GM19455 (cell line): ENCODE data around the gene SIGLEC12.
"Not testable (repeated sequence)": the region's sequence is repeated elsewhere in the genome, so short reads cannot be mapped to it uniquely, and the experiment has no call there.

ENCODE experiments used
- ATAC-seq: cut with Tn5 transposase; IDR thresholded peaks from one replicate; pipeline ENCODE4 v1.9.1; 2021; ENCODE audit not compliant: unreplicated experiment

The SIGLEC12 gene

DNA sequence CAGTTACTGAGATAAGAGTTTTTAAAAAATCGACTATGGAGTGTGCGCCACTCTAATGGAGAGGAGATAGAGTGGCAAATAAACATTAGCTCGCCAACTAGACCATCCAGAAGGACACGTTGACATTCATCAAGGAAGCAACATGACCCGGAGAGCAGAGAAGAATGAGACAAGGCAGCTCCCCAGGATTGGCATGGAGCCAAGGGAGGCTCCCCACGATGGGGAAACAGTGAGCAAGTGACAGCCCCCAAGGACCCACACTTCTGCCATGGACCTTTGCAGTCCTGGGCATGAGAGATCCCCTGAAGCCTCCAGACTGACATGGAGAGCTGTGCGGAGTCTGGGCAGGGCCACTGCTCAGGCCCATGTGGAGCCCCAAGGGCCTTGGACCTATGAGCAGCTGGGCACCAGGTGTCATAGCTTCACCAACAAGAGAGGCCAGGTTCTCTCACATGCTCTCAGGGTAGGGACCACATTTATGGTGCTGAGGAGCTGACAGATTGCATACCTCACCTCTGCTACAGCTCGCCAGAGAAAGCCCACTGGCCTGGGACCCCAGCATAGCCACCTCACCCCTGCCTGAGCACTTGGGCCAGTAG is 23.2 kb upstream of the SIGLEC12 start:
- ATAC-seq = no peak

DNA sequence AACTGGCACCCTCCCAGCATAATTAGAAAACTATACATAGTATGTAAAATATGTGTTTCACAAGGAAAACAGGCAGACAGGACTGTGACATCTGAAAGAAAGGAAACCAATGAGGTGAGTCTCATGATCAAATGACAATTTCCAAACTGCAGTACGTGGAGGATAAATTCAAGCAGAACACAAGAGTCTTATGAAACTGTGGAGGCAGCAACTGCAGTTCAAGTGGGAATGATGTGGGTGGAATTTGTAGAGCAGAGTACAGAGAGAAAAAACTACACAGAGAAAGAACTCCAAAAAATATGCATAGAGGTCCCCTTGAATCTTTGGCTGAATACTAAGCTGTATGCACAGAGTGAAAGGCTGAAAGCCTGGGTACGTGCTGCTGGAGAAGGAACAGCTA is 20.2 kb upstream of the SIGLEC12 start:
- ATAC-seq = no peak

DNA sequence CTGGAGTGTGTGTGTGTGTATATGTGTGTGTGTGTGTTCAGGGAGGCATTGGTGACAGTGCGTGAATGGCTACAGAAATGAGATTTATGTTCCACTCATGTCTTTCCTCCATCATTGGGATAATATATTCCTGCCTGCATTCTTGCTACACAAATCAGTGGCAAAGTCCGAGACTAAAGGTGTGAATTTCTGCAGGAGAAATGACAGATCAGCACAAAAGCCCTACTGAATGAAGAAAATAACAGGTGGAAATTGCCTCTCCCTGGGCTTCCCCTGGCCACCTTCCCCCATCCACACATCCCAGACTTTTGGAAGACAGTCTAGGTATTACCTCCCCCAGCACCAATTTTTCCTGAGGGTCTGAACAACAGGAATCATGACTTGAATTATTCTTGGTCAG is 19.8 kb upstream of the SIGLEC12 start:
- no peak for ATAC-seq

DNA sequence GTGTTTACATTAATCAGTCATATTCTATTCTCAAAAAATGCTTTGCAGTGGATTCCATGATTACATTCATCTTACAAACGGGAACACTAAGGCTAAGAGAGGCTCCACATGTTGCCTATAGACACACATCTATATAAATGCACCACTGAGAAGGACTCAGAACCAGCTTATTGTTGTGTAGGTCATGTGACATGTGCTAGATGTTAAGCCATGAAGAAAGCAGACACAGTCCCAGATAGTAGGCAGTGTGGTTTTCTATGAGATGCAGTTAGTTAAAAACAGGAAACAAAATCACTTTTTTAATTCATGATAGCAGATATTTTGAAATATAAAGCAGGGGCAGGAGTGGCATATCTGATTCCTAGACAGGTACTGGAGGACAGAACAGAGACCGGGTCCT is 19.1 kb upstream of the SIGLEC12 start:
- no peak for ATAC-seq

DNA sequence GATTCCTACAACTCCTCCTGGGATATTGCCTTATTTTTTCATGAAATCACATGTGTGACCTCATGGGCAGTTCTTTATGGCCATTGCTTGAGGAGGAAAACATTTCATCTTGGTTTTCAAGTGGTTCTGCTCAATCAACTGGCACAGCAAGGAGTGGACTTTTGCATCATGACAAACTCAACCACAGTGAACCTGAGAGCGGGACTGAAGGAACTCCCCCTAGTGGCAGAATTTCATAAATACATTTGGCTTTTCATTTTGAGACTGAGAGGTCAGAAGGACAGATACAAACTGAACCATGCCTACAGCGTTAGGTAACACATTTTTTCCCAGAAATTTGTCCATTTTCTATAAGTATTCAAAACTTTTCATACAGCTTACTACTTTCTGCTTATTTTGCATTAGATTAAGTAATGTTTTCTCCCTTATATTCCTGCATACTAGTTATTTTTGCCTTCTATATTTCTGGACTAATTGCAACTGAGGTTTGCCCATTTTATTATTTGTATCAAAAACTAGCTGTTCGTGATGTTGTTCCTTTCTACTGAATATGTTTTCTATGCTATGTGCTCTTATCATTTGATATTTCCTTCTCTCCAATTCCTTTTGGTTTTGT is 13.4 kb upstream of the SIGLEC12 start:
- ATAC-seq = no peak

DNA sequence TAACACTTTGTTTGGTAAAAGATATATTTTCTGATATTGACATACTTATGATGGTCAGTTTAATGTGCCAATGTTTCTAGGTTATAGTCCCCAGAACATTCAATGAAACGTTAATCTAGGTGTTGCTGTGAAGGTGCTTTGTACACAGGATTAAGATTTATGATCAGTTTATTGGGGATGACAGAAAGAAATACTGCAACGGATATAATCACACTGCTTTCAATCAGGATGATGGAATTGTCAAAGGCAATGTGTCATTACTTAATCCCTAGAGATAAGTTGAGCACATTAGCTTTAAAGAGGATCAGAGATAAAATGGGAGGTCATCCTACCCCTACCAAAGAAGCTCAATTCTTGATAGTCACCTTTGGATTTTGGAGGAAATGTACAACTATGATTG is 12.4 kb upstream of the SIGLEC12 start:
- ATAC-seq = no peak

DNA sequence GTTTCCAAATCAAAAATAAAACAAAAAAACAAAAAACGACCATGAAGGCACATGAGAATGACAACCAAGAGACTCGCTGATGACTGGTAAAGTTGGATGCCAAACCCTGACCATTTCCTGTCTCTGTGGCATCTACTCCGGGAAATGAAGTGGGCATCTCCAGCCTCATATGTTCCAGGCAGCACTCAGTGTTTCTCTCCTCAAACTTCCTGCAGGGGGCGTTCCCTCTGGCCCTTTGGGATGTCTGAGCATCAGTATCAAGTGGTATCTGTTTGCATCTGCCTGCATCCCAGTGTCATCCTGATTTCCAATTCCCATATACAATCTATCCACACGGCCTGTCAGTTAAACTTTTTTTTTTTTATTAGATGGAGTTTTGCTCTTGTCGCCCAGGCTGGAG is 9.8 kb upstream of the SIGLEC12 start:
- no peak for ATAC-seq

DNA sequence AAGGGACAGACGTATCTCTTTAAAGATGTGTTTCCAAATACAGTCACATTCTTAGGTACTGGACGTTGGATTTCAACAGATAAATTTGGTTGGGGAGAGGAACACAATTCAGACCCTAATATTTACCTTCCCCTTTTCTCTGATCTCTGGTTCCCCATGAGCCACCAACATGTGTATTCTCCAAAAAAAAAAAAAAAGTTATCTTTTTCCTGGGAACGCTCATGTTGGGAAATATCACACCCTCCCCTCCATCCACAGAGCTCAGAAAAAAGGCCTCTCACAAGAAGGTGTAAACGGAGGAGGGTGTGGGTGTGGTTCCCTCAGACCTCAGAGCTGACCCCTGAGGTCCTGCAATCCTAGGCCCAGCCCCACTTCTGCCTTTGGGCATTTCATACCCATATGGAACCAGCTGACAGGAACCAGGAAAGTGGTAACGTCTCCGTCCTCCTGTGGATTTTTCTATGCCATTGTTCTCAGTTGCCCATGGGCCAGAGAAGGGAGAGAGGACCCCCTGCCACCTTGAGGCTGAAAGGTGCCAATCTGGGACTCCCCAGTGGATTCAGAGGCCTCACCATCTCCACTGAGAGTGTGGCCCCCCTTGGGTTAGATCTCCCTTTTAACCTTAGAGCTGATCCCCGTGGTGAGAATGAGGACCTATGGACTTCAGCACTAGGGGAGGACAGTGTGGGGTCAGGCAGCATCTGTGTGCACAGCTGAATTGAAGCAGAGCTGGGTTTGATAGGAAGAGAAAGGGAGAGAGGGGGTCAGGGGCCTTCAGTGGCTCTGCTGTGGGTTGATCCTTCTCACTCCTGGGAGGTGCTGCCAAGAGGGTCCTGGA is 8.4 kb upstream of the SIGLEC12 start:
- no peak for ATAC-seq

DNA sequence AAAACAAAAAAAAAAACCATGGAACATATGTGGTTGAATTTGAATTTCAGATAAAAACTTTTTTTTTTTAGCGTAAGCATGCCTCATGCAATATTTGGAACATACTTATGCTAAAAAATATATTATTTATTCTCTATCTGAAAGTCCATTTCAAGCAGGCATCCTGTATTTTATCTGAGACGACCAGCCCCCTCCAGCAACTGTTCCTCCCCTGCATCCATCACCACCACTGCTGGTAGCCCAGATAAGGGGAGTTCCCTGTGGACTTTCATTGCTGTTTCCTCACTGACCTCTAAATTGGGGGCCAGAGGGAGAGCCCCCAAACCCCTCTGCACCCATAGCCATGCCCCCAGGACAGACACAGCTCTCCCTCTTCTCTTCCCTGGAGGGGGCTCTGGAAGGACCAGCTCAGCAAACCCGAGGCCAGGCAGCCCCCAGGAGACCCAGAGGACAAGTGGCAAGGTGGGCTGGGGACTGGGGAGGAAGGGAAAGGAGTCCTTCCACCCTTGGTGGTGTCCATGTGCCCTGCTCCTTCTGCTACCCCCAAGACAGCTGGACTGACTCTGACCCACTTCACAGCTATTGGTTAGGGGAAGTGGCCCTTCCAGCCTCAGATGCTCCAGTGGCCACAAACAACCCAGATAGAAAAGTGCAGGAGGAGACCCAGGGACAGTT is 6.6 kb upstream of the SIGLEC12 start:
- no peak for ATAC-seq

DNA sequence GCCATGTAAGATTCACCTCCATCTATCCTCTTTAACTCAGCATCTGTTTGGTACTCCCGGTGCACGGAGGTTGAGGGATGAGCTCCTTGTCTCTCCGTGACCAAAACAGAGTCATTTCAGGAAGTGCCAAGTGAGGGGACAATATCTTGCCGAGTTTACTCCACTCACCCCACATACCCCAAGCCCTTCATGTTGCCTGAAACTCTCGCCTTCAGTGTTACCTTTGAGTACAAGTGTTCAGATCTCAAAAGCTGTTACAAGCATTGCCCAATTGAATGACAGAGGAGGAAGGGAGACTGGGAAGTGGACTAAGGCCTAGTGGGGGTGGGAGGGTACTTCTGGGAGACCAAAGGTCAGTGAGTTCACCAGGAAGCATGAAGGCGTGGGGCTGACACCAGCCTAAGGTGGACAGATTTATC is 6.0 kb upstream of the SIGLEC12 start:
- no peak for ATAC-seq

DNA sequence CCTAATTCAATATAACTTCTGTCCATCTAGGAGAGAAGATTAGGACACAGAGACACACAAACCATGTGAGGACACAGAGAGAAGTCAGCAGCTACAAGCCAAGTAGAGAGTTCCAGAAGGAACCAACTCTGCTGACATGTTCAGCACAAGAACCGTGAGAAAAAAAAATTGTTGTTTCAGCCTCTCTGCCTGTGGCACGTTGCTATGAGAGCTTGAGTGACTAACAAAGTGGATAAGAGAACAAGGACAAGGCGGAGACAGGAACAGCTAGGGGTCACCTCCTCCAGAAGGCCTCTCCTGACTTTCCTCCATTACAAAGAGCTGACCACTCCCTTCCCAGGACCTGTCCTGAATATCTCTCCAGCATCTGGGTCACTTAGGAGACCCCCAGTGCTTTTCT is 5.6 kb upstream of the SIGLEC12 start:
- no peak for ATAC-seq

DNA sequence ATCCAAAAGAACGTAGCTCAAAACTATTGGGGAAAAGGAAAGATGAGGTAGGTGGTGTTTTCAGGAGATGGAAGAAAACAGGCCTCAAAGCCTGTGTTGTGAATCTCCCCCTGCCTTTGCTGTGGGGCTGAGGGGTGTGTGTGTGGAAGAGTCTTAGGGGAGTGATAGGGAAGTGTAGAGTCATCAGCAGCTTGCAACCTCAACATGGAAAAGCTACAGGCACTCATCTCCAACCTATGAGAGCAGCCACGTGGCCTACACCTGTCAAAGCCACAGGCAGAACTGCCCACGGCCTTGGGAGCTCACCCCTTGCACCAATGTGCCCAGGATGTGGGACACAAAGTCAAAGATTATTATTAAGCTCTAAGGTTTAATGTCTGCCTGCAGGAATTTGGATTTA is 4.3 kb upstream of the SIGLEC12 start:
- no peak for ATAC-seq

DNA sequence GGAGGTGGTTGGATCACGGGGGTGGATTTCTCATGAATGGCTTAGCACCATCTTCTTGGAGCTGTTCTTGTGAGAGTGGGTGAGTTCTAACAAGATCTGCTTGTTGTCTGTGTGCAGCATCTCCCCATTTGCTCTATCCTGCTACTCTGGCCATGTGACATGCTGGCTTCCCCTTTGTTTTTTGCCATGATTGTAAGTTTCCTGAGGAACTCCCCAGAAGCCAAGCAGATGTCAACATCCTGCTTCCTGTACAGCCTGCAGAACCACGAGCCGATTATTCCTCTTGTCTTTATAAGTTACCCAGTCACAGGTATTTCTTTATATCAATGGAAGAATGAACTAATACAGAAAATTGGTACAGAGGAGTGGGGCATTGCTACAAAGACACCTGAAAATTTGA is 2.3 kb upstream of the SIGLEC12 start:
- ATAC-seq = no peak

DNA sequence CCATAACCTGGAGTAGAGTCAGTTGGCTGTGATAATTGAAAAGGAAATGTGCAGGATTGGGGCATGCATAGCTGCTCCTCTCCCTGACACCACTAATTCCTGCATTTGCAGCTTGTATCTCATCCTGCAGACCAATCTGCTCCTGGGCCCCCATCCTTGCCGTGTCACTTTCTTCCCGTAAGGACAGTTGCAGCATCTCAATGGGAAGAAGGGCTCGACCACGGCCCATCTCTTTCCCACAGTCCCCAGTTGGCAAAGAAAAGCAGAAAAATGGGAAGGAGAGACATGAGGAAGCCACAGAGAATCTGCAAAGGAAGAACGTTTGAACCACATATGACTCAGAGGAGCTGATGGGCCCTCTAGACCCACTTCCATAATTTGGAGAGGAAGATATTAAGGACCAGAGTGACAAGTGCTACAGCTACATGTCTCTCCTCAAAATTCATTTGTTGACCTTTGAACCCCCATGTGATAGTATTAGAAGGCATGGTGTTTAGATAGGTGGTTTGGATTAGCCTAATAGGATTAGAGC is 1.8 kb upstream of the SIGLEC12 start:
- ATAC-seq = no peak

DNA sequence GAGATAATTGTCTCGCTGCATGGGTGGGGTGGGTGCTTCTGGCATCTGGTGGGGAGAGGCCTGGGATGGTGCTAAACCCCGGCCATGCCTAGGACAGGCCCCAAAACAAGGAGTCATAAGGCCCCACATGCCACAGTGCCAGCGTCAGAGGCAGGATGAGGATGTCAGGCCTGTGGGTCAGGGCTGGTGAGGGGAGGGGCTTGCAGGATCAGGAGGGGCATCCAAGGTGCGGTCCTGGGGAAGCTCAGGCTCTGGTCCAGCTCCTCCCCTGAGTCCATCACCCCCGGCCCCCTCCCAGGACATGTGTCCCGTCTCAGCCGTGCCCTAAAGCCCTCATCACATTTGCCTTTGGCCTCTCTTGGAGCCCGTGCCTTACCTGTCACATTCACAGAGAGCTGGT is 669 bp downstream of the SIGLEC12 start:
- not testable (repeated sequence) for ATAC-seq

DNA sequence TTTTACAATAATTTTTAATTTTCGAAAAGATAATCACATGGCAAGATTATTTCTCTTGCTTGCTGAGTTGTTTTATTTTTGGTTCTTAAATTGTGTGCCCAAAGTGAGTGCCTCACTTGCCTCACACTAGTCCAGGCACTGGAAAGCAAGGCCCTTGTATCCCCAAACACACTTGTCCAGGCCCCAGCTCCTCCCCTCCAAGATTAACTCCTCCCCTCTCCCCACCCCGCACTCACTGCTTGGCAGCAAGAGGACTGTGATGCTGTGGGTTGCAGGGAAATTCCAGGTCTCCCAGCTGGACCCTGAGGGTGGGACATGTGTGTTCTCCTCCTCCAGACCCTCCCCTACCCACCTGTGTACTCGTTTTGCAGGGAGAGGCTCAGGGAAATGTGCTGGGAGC is 3.9 kb downstream of the SIGLEC12 start:
- ATAC-seq = no peak

DNA sequence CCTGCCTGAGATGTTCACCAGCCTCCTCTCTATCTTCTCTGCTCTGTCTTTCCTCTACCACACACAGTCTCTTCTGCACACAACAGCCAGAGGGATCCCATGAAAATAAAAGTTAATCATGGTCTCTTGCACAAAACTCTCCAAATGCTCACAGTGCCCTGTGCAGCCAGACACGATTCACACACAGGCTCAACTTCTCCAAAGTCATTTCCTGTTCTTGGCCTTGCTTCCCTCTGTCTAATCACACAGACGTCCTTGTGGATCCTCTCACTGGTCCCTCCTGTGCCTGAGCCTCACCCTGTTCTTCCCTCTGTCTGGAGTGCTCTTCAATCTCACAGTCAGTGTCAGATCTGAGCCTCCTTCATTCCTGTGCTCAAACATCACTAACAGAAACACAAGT is 7.8 kb downstream of the SIGLEC12 start:
- ATAC-seq = no peak

DNA sequence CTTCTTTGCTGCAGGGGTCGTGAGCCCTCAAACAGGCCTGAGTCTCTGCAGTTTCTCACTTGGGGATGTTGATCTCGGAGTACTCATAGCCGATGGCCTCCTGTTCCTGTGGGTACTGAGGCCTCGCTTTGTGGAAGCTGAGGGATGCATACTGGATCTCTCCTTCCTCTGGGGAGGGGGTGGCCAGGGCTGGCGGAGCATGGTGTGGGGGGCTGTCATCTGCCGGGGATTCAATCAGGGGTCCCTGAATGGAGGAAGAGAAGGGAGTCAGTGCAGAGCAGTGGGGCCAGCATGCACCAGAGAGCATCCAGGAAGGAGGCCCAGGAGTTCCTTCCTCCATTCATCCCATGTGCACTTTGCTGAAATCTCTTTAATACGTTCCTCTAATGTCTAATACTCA is 10.0 kb downstream of the SIGLEC12 start:
- ATAC-seq = no peak

DNA sequence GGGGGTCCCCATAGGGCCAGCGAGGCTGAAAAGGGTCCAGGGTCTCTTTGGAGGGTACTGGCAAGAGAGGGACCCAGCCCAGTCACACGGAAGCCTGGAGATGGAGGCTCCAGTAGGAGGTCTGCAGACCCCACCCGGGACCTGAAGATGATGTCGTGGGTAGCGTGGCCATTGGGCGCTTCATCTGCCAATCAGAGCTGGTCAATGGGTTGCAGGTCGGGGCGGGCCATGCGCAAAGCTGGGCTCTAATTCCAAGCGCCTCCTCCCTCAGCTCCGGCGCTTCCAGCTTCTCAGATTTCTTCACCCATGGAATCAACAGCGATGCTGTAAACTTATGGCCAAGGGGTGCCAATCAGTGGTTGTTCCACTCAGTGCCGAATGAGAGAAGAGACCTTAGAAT is 10.9 kb downstream of the SIGLEC12 start:
- no peak for ATAC-seq

DNA sequence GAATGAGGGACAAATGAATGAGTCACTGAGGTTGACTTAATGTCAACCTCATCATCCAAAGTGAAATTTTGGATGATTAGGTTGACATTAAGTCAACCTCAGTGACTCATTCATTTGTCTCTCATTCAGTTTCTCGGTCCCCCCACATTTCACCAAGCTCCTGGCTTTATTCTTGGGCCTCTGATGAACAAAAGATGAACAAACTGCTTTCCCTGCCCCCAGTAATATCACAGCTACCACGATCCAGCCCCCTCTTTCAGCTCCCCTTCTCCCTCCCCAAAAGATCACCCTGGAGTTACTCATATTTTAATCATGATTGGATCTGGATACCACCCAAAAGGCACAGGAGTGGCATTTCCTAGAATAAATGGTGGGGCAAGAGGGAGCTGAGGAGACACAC is 12.5 kb downstream of the SIGLEC12 start:
- no peak for ATAC-seq

DNA sequence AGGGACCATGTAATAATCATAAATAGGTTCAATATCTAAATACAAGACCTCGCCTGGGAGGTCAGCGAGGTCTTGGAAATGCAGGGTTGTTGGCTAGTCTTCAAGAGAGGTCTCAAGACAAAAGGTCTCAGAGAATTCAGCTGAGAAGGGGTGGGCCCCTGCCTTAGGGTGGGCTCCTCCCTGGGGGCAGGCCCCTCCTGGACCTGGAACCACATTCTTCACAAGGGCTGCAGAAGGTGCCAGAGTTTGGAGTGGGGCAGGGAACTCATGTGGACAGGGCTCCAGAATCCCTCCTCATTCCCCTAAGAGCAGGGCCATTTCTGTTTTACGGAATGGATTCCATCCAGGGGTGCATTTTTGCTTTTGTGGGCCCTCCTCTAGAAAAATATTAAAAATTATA is 13.1 kb downstream of the SIGLEC12 start:
- ATAC-seq = no peak
